HEK293 (cell line): Measurements from ENCODE around the gene MRPS22.

ENCODE experiments used
- CTCF ChIA-PET: fragments of 350-600 bp; formaldehyde crosslinking; extraction: SDS; loops from one replicate; lab custom pipeline; 2021; ENCODE audit warnings: antibody characterized with exemption; lab: Yijun Ruan, JAX
- POLR2A ChIA-PET: fragments of 300-600 bp; formaldehyde crosslinking; extraction: SDS; loops from one replicate; lab custom pipeline; 2020; ENCODE audit warnings: antibody characterized with exemption, inconsistent platforms; lab: Yijun Ruan, JAX
- H3K27ac ChIP-seq: fragments of 200-500 bp; sonication (Bioruptor generic); 2 replicates; pipeline ENCODE4 v1.5.1; 2014; ENCODE audit warnings: low read depth, low read length, control low read depth, inconsistent platforms; ENCODE audit errors: extremely low read depth
- H3K36me3 ChIP-seq, 2 experiments: fragments of 200-500 bp in 1 of 2; sonication (Bioruptor generic) in 1 of 2; 1 replicate in 1 of 2; 2 replicates in 1 of 2; pipeline ENCODE4 v1.5.1; 2014 to 2017; ENCODE audit warnings: inconsistent platforms in 2 of 2, low read length in 2 of 2; ENCODE audit not compliant: control insufficient read depth in 2 of 2, insufficient read depth in 1 of 2
- H3K4me1 ChIP-seq: fragments of 200-500 bp; sonication (Bioruptor generic); 2 replicates; pipeline ENCODE4 v1.5.1; 2014; ENCODE audit warnings: mild to moderate bottlenecking, low read length, inconsistent platforms; ENCODE audit not compliant: control insufficient read depth, insufficient read depth
- H3K4me3 ChIP-seq: 2 replicates; pipeline ENCODE4 v1.5.1; 2011; ENCODE audit warnings: low read depth, mild to moderate bottlenecking, control low read depth, low read length, moderate library complexity
- H3K9me3 ChIP-seq: fragments of 200-500 bp; sonication (Bioruptor generic); 2 replicates; pipeline ENCODE4 v1.5.1; 2014; ENCODE audit warnings: low read depth, low read length, inconsistent platforms; ENCODE audit not compliant: control insufficient read depth, insufficient read depth
- GLI2 ChIP-seq: fragments of 450-650 bp; formaldehyde crosslinking; IDR thresholded peaks from 2 replicates; pipeline ENCODE4; 2017; ENCODE audit warnings: missing biosample characterization, missing genetic modification characterization, low read depth, borderline replicate concordance
- HOXA7 ChIP-seq: sonication (generic); formaldehyde crosslinking; IDR thresholded peaks from 2 replicates; pipeline ENCODE4 v1.8.1; 2022; ENCODE audit warnings: missing genetic modification reagents, borderline replicate concordance
- KLF10 ChIP-seq: fragments of 450-650 bp; IDR thresholded peaks from 2 replicates; pipeline ENCODE4 v1.5.1; 2018; ENCODE audit warnings: missing biosample characterization, mild to moderate bottlenecking, missing genetic modification characterization
- SP7 ChIP-seq: fragments of 450-650 bp; formaldehyde crosslinking; IDR thresholded peaks from 2 replicates; pipeline ENCODE4 v1.5.1; 2016; ENCODE audit warnings: missing biosample characterization, missing genetic modification characterization
- ZIC2 ChIP-seq: fragments of 450-650 bp; formaldehyde crosslinking; IDR thresholded peaks from 2 replicates; pipeline ENCODE4 v1.5.1; 2016; ENCODE audit warnings: missing biosample characterization, missing genetic modification characterization
- ZNF184 ChIP-seq: fragments of 450-650 bp; IDR thresholded peaks from 2 replicates; pipeline ENCODE4 v1.5.1; 2018; ENCODE audit warnings: missing biosample characterization, mild to moderate bottlenecking, missing genetic modification characterization
- ZNF214 ChIP-seq: fragments of 450-650 bp; formaldehyde crosslinking; IDR thresholded peaks from 2 replicates; pipeline ENCODE4 v1.5.1; 2017; ENCODE audit warnings: missing biosample characterization, mild to moderate bottlenecking, missing genetic modification characterization, borderline replicate concordance
- ZNF239 ChIP-seq: fragments of 450-650 bp; formaldehyde crosslinking; IDR thresholded peaks from 2 replicates; pipeline ENCODE4 v1.5.1; 2016; ENCODE audit warnings: missing biosample characterization, missing genetic modification characterization
- ZNF37A ChIP-seq: fragments of 450-650 bp; IDR thresholded peaks from 2 replicates; pipeline ENCODE4 v1.5.1; 2018; ENCODE audit warnings: missing biosample characterization, missing genetic modification characterization
- ZNF391 ChIP-seq: fragments of 450-650 bp; formaldehyde crosslinking; IDR thresholded peaks from 2 replicates; pipeline ENCODE4 v1.5.1; 2016; ENCODE audit warnings: low read depth, missing biosample characterization, missing genetic modification characterization, borderline replicate concordance
- ZNF544 ChIP-seq: fragments of 450-650 bp; formaldehyde crosslinking; IDR thresholded peaks from 2 replicates; pipeline ENCODE4 v1.5.0; 2017; ENCODE audit warnings: missing biosample characterization, missing genetic modification characterization
- ZNF549 ChIP-seq: fragments of 450-650 bp; IDR thresholded peaks from 2 replicates; pipeline ENCODE4 v1.5.1; 2018; ENCODE audit warnings: missing biosample characterization, missing genetic modification characterization, mild to moderate bottlenecking, inconsistent platforms, moderate library complexity
- ZNF558 ChIP-seq: fragments of 450-650 bp; formaldehyde crosslinking; IDR thresholded peaks from 2 replicates; pipeline ENCODE4 v1.5.1; 2016; ENCODE audit warnings: missing biosample characterization, missing genetic modification characterization
- ZNF561 ChIP-seq: fragments of 450-650 bp; IDR thresholded peaks from 2 replicates; pipeline ENCODE4 v1.5.1; 2018; ENCODE audit warnings: missing biosample characterization, missing genetic modification characterization, borderline replicate concordance
- ZNF596 ChIP-seq: fragments of 450-650 bp; IDR thresholded peaks from 2 replicates; pipeline ENCODE4 v1.5.0; 2018; ENCODE audit warnings: missing biosample characterization, mild to moderate bottlenecking, missing genetic modification characterization, moderate library complexity
- ZNF600 ChIP-seq: fragments of 450-650 bp; formaldehyde crosslinking; IDR thresholded peaks from 2 replicates; pipeline ENCODE4 v1.5.1; 2016; ENCODE audit warnings: missing biosample characterization, missing genetic modification characterization
- ZNF626 ChIP-seq: fragments of 450-650 bp; sonication (Bioruptor Pico); formaldehyde crosslinking; IDR thresholded peaks from 2 replicates; pipeline ENCODE4 v1.5.1; 2018; ENCODE audit warnings: missing biosample characterization, missing genetic modification characterization, inconsistent platforms
- ZNF660 ChIP-seq: fragments of 450-650 bp; IDR thresholded peaks from 2 replicates; pipeline ENCODE4 v1.5.1; 2018; ENCODE audit warnings: missing biosample characterization, mild to moderate bottlenecking, missing genetic modification characterization
- ZNF677 ChIP-seq: fragments of 450-650 bp; IDR thresholded peaks from 2 replicates; pipeline ENCODE4 v1.5.0; 2018; ENCODE audit warnings: missing biosample characterization, mild to moderate bottlenecking, missing genetic modification characterization, moderate library complexity
- ZNF776 ChIP-seq: fragments of 450-650 bp; formaldehyde crosslinking; IDR thresholded peaks from 2 replicates; pipeline ENCODE4 v1.5.0; 2017; ENCODE audit warnings: missing biosample characterization, missing genetic modification characterization, borderline replicate concordance
- TF ChIP-seq, protein P1 (sequence below): fragments of 450-650 bp; formaldehyde crosslinking; IDR thresholded peaks from 2 replicates; pipeline ENCODE4 v1.5.1; 2016; ENCODE audit warnings: missing biosample characterization, missing genetic modification characterization
- TF ChIP-seq, protein P2 (sequence below): fragments of 450-650 bp; IDR thresholded peaks from 2 replicates; pipeline ENCODE4 v1.5.1; 2018; ENCODE audit warnings: missing biosample characterization, mild to moderate bottlenecking, missing genetic modification characterization
- TF ChIP-seq, protein P3 (sequence below): fragments of 450-650 bp; formaldehyde crosslinking; IDR thresholded peaks from 2 replicates; pipeline ENCODE4 v1.5.1; 2017; ENCODE audit warnings: missing biosample characterization, missing genetic modification characterization

The MRPS22 gene

DNA sequence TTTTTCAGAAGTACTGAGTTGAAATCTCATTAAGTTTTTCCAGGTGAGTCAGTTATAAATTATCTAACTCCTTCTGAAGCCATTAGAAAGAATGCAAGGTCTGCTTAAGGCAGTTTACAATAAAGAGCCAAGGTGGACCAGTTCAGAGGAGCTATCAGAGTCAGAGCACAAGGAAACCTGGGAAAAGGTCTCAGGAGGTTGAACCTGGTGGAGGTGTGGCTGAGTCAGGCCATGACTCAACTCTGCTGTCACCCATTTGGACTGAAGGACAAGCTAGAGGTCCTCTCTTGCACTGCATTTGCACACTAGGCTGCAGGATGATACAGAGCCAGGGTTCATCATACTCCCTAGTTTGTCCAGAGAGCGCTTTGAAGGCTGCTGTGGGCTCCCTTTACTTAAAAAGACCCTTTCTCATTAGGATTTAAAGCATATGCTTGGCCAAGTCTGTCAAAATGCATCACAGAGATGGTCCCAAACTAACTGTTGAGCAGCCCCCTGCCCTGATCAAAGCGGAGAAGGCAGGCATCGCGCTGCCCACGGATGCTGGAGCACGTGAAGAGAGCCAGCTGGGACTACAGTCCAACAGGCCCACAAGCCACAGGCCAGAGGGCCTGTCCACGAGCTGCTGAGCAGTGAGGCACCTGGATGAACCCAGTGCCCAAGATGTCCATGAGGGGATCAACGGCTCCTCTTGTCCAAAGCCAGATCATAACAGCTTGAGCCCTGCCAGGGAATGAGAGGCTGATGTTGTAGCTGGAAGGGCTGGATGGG lies 26.0 kb upstream of the MRPS22 start:
- Histone ChIP-seq H3K4me1 (no peaks in the 10 kb centered on the region), H3K9me3 (no peaks in the 10 kb centered on the region), H3K4me3 (no peak overlapping the region), H3K27ac (no peak overlapping the region), H3K36me3 (no peaks in the 10 kb centered on the region)
- ChIA-PET CTCF (interaction anchor here (0.7 to 2.4 kb wide), 7 partner anchors 11 to 908 kb away, joined by 3 to 9 read pairs (median 4); no protein-coding TSS in a partner anchor), POLR2A (no interaction called here)
- no peak for TF ChIP-seq ZNF391 (tag by site-specific recombination)
- TF ChIP-seq, protein P1, sequence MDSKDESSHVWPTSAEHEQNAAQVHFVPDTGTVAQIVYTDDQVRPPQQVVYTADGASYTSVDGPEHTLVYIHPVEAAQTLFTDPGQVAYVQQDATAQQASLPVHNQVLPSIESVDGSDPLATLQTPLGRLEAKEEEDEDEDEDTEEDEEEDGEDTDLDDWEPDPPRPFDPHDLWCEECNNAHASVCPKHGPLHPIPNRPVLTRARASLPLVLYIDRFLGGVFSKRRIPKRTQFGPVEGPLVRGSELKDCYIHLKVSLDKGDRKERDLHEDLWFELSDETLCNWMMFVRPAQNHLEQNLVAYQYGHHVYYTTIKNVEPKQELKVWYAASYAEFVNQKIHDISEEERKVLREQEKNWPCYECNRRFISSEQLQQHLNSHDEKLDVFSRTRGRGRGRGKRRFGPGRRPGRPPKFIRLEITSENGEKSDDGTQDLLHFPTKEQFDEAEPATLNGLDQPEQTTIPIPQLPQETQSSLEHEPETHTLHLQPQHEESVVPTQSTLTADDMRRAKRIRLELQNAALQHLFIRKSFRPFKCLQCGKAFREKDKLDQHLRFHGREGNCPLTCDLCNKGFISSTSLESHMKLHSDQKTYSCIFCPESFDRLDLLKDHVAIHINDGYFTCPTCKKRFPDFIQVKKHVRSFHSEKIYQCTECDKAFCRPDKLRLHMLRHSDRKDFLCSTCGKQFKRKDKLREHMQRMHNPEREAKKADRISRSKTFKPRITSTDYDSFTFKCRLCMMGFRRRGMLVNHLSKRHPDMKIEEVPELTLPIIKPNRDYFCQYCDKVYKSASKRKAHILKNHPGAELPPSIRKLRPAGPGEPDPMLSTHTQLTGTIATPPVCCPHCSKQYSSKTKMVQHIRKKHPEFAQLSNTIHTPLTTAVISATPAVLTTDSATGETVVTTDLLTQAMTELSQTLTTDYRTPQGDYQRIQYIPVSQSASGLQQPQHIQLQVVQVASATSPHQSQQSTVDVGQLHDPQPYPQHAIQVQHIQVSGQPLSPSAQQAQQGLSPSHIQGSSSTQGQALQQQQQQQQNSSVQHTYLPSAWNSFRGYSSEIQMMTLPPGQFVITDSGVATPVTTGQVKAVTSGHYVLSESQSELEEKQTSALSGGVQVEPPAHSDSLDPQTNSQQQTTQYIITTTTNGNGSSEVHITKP (tag by site-specific recombination): peak; percentile 36; the same call in 1 of the 2 replicates

DNA sequence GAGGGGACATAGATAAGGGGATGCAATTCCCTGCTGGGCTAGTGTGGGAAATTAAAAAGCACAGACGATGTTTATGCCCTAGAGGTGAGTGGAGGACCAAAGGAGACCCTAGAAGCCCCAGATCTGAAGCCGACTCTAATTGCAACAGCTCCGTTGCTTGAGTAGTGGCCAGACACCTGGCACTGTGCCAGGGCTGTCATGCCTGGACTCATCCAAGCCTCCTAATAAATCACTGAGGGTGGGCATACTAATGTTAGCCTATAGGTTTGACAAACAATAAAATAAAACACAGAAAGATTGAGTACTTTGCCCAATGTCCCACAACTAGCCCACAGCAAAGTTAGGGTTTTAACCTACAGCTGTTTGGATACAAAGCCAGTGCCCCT lies 25.4 kb upstream of the MRPS22 start:
- TF ChIP-seq ZNF549 (0 out of 2 replicates have a peak, but pooled peaks have one; percentile 36), ZNF37A (tag by site-specific recombination) (peak; percentile 70; the same call in 1 of the 2 replicates), ZNF239 (tag by site-specific recombination) (no peak), ZNF214 (peak; percentile 53; the same call in 1 of the 2 replicates), ZNF561 (peak; percentile 89; the same call in 1 of the 2 replicates), SP7 (tag by site-specific recombination) (peak; percentile 44; the same call in 1 of the 2 replicates), HOXA7 (CRISPR knock-in tag) (no peak), ZNF677 (tag by site-specific recombination) (0 out of 2 replicates have a peak, but pooled peaks have one; percentile 26), ZIC2 (no peak), ZNF776 (tag by site-specific recombination) (peak; percentile 34; the same call in 1 of the 2 replicates), KLF10 (tag by site-specific recombination) (peak; percentile 52), GLI2 (tag by site-specific recombination) (peak; percentile 8; the same call in 1 of the 2 replicates), ZNF596 (tag by site-specific recombination) (no peak), ZNF660 (tag by site-specific recombination) (peak; percentile 87), ZNF544 (tag by site-specific recombination) (peak; percentile 66; the same call in 1 of the 2 replicates), ZNF558 (tag by site-specific recombination) (0 out of 2 replicates have a peak, but pooled peaks have one; percentile 18), ZNF600 (tag by site-specific recombination) (no peak), ZNF184 (tag by site-specific recombination) (peak; percentile 82; the same call in 1 of the 2 replicates), ZNF626 (peak; percentile 67; the same call in 1 of the 2 replicates)
- TF ChIP-seq, protein P2, sequence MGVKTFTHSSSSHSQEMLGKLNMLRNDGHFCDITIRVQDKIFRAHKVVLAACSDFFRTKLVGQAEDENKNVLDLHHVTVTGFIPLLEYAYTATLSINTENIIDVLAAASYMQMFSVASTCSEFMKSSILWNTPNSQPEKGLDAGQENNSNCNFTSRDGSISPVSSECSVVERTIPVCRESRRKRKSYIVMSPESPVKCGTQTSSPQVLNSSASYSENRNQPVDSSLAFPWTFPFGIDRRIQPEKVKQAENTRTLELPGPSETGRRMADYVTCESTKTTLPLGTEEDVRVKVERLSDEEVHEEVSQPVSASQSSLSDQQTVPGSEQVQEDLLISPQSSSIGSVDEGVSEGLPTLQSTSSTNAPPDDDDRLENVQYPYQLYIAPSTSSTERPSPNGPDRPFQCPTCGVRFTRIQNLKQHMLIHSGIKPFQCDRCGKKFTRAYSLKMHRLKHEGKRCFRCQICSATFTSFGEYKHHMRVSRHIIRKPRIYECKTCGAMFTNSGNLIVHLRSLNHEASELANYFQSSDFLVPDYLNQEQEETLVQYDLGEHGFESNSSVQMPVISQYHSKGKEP: peak; percentile 74
- TF ChIP-seq, protein P3, sequence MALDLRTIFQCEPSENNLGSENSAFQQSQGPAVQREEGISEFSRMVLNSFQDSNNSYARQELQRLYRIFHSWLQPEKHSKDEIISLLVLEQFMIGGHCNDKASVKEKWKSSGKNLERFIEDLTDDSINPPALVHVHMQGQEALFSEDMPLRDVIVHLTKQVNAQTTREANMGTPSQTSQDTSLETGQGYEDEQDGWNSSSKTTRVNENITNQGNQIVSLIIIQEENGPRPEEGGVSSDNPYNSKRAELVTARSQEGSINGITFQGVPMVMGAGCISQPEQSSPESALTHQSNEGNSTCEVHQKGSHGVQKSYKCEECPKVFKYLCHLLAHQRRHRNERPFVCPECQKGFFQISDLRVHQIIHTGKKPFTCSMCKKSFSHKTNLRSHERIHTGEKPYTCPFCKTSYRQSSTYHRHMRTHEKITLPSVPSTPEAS (tag by site-specific recombination): no peak
- H3K36me3 ChIP-seq: no peaks in the 10 kb centered on the region
- POLR2A ChIA-PET: no interaction called here
- no peak overlapping the region for H3K27ac ChIP-seq
- H3K4me3 ChIP-seq: no peak overlapping the region
- H3K4me1 ChIP-seq: no peaks in the 10 kb centered on the region
- CTCF ChIA-PET: interaction anchor here (0.7 to 2.4 kb wide), 5 partner anchors 11 to 909 kb away, joined by 3 to 9 read pairs (median 4); no protein-coding TSS in a partner anchor
- H3K9me3 ChIP-seq: no peaks in the 10 kb centered on the region
